KMS-11 (cell line): Measurements from ENCODE around the gene KHDC4.
A peak's percentile ranks its signal among the peaks of the same experiment; 100 is the strongest.

Experiments used
- H2AFZ ChIP-seq: fragments of 200-600 bp; sonication (generic); 2 replicates; pipeline ENCODE4 v1.6.1; 2016; ENCODE audit warnings: antibody characterized with exemption, mixed run types, low read depth
- H3K27ac ChIP-seq: fragments of 200-600 bp; sonication (generic); 2 replicates; pipeline ENCODE4 v1.6.1; 2016; ENCODE audit warnings: mild to moderate bottlenecking, mixed run types
- H3K27me3 ChIP-seq: fragments of 200-600 bp; sonication (generic); 2 replicates; pipeline ENCODE4 v1.6.1; 2017; ENCODE audit warnings: mild to moderate bottlenecking, low read depth, mixed run types, moderate library complexity; ENCODE audit not compliant: insufficient read depth
- H3K36me3 ChIP-seq: fragments of 200-600 bp; sonication (generic); 2 replicates; pipeline ENCODE4 v1.6.1; 2017; ENCODE audit warnings: mild to moderate bottlenecking, mixed run types; ENCODE audit not compliant: insufficient read depth
- H3K4me1 ChIP-seq: fragments of 200-600 bp; sonication (generic); 2 replicates; pipeline ENCODE4 v1.6.1; 2016; ENCODE audit warnings: mild to moderate bottlenecking, low read depth, mixed run types; ENCODE audit not compliant: poor library complexity, severe bottlenecking
- H3K4me2 ChIP-seq: fragments of 200-600 bp; sonication (generic); 2 replicates; pipeline ENCODE4 v1.7.0; 2016; ENCODE audit warnings: mild to moderate bottlenecking, mixed run types
- H3K4me3 ChIP-seq: fragments of 200-600 bp; sonication (generic); IDR thresholded peaks from 2 replicates; pipeline ENCODE4 v1.6.1; 2017; ENCODE audit warnings: low read depth, low read length, mixed read lengths; ENCODE audit not compliant: insufficient read depth
- H3K79me2 ChIP-seq: fragments of 200-600 bp; sonication (generic); 2 replicates; pipeline ENCODE4 v1.6.1; 2016; ENCODE audit warnings: low read depth, mixed run types; ENCODE audit not compliant: insufficient read depth
- H3K9ac ChIP-seq: fragments of 200-600 bp; sonication (generic); 2 replicates; pipeline ENCODE4 v1.6.1; 2016; ENCODE audit warnings: mild to moderate bottlenecking, mixed run types
- H4K20me1 ChIP-seq: fragments of 200-600 bp; sonication (generic); 2 replicates; pipeline ENCODE4 v1.6.1; 2016; ENCODE audit warnings: mild to moderate bottlenecking, mixed run types; ENCODE audit not compliant: insufficient read depth
- TF ChIP-seq, protein P1 (sequence below): fragments of 200-600 bp; sonication (generic); conservative IDR thresholded peaks from 2 replicates; pipeline ENCODE4 v1.6.1; 2017; ENCODE audit warnings: low read depth, mild to moderate bottlenecking, antibody characterized with exemption, low read length, moderate library complexity, mixed read lengths

Gene KHDC4

GRCh38 chr1:155934097-155934935 is at the start of gene KHDC4:
TSS of gene KHDC4 (minus strand) at chr1:155934413. CDS start at chr1:155934373, 40 bp downstream.
- Histone ChIP-seq H4K20me1 (peaks cover 26% of the 10 kb centered on the region), H3K27me3 (no peaks in the 10 kb centered on the region), H3K9ac (peak within 1 kb of the TSS; percentile 77), H2AFZ (peak within 1 kb of the TSS; percentile 72), H3K4me2 (peak within 1 kb of the TSS; percentile 93), H3K4me1 (peaks cover 63% of the 10 kb centered on the region), H3K27ac (peak within 1 kb of the TSS; percentile 55), H3K36me3 (peaks cover 30% of the 10 kb centered on the region; the same call in 1 of the 2 replicates), H3K79me2 (peaks cover 53% of the 10 kb centered on the region), H3K4me3 (peak within 1 kb of the TSS; percentile 100)
- TF ChIP-seq, protein P1, sequence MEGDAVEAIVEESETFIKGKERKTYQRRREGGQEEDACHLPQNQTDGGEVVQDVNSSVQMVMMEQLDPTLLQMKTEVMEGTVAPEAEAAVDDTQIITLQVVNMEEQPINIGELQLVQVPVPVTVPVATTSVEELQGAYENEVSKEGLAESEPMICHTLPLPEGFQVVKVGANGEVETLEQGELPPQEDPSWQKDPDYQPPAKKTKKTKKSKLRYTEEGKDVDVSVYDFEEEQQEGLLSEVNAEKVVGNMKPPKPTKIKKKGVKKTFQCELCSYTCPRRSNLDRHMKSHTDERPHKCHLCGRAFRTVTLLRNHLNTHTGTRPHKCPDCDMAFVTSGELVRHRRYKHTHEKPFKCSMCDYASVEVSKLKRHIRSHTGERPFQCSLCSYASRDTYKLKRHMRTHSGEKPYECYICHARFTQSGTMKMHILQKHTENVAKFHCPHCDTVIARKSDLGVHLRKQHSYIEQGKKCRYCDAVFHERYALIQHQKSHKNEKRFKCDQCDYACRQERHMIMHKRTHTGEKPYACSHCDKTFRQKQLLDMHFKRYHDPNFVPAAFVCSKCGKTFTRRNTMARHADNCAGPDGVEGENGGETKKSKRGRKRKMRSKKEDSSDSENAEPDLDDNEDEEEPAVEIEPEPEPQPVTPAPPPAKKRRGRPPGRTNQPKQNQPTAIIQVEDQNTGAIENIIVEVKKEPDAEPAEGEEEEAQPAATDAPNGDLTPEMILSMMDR, result no peak

DNA sequence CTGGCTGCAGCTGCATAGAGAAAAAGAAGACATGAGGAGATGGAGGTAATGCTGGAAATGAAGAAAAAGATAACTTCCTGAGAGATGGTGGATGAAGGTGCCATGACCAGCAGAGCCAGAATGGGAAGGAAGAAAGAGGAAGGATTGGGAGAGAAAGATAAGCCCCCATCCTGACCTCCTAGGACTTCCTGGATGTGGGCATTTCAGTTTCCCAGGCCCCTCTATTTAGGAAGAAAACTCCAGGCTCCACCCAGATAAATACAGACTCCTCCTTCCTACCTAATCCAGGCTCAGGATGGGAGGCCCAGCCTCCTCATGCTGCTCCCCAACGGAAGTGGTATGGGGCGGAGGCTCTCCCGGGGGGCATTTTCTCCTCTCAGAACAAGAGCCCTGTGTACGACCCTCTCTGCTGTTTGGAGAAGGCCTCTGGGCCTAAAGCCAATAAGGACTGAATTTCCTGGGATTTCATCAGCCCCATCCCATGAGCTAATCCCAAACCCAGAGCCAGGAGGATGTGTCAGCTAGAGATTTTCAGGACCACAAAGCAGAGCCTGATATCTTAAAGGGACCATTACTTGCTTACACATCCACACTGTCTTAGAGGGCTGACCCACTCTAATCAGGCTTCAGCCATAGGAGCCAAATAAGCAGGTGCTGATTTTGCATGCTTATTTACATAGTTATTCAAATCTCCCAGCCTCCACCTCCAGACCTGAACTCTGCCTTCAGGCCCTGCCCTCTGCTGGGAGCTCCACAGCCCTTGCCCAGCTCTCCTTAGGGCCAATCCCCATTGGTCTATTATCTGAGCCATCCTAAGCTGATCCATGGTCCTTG is 49.2 kb upstream of the KHDC4 start:
- H3K79me2 ChIP-seq, result peaks cover 41% of the 10 kb centered on the region

GRCh38 chr1:155982106-155982505 is 47.9 kb upstream of the KHDC4 start:
- Histone ChIP-seq H3K4me1 (peaks cover 59% of the 10 kb centered on the region), H3K36me3 (no peaks in the 10 kb centered on the region), H4K20me1 (no peaks in the 10 kb centered on the region), H3K79me2 (peaks cover 54% of the 10 kb centered on the region), H2AFZ (no peak overlapping the region), H3K9ac (no peak overlapping the region), H3K27ac (peak overlapping the region; percentile 80; the same call in 1 of the 2 replicates), H3K4me3 (no peak overlapping the region), H3K27me3 (no peaks in the 10 kb centered on the region), H3K4me2 (peak overlapping the region; percentile 95)
- TF ChIP-seq, protein P1, result no peak

More for the DNA sequence above, 49.2 kb upstream of the KHDC4 start:
- Histone ChIP-seq H3K4me1 (peaks cover 60% of the 10 kb centered on the region), H3K4me3 (no peak overlapping the region), H3K27me3 (no peaks in the 10 kb centered on the region), H3K4me2 (peak overlapping the region; percentile 4; the same call in 1 of the 2 replicates), H3K9ac (no peak overlapping the region), H3K36me3 (no peaks in the 10 kb centered on the region), H3K27ac (no peak overlapping the region), H2AFZ (no peak overlapping the region), H4K20me1 (no peaks in the 10 kb centered on the region)
- TF ChIP-seq, protein P1, result no peak

DNA sequence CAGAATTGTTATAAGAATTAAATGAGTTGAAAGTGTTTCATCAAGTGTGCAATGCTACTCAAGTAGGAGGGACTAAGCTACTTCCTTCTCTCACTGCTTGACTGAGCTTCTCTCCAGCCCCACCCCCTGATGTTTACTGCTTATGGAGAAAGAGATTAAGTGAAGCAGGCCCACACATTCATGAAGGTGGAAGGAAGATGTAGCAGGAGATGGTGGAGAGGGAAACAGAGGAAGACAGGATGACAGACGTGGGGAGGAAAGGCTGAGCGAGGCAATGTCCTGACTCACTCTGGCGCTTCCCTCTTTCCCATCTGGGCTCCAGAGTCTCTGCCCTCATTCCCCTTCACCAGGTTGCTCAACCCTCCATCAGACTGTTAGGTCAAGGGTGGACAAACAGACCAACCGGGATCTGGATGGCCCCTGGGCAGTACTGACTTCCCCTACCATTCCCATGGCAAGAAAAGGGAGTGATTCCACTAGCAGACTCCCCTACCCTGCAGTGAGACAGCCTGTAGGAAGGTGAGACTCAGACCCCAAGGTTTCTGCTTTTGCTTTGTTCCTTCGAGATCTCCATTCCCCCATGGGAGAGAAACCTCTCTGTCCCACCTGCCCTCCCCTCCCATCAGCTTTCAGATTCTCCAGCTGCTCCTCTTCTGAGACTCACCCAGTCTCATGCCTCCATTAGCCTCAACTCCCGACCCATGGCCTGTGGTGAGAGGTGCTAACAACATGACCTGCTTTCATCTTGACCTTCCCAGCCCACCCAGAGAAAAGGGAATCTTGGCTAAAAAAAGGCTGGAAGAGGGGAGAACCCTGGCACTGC is 47.3 kb upstream of the KHDC4 start:
- no peak overlapping the region for H3K4me3 ChIP-seq
- H3K9ac ChIP-seq, result no peak overlapping the region; the same call in 1 of the 2 replicates
- peaks cover 61% of the 10 kb centered on the region for H3K79me2 ChIP-seq
- H3K4me2 ChIP-seq, result peak overlapping the region; percentile 95
- no peaks in the 10 kb centered on the region for H3K27me3 ChIP-seq
- H4K20me1 ChIP-seq, result no peaks in the 10 kb centered on the region
- H3K4me1 ChIP-seq, result peaks cover 54% of the 10 kb centered on the region
- H3K27ac ChIP-seq, result peak overlapping the region; percentile 80
- TF ChIP-seq, protein P1, result no peak
- no peaks in the 10 kb centered on the region for H3K36me3 ChIP-seq
- no peak overlapping the region for H2AFZ ChIP-seq
